Measurements from ENCODE around the gene CSMD2.

- TF ChIP-seq EP300 (IDR thresholded peaks at IDR 0.05) (no peak), POLR2A (IDR thresholded peaks at IDR 0.05) (no peak), CTCF (IDR thresholded peaks at IDR 0.05) (no peak)
Observed at GRCh38 chr1:34153246-34153645, 11.8 kb downstream of the CSMD2 start.

Data from sigmoid colon (tissue), 4 donors.